GM18858 (cell line): ENCODE results near the gene CCL2.

Experiments used
- ATAC-seq: cut with Tn5 transposase; IDR thresholded peaks from one replicate; pipeline ENCODE4 v1.9.1; 2021; ENCODE audit not compliant: unreplicated experiment

Gene CCL2

GRCh38 chr17:34261568-34262337 is 6.7 kb downstream of the CCL2 start:
- ATAC-seq = no peak

- no peak for ATAC-seq
These were observed 10.6 kb downstream of the CCL2 start for GRCh38 chr17:34265711-34266110.

DNA sequence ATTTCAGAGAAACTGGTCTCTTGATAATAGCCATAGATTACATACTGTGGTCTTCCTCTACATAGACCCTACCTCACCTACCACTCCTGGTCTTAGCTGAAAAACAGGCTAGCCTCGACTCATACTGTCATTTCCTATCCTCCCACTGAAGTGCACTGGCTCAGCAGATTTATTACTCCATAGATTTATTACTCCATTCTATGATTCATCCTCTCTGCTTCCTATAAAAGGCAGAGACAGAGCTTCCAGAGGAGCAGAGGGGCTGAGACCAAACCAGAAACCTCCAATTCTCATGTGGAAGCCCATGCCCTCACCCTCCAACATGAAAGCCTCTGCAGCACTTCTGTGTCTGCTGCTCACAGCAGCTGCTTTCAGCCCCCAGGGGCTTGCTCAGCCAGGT is 14.9 kb downstream of the CCL2 start, which contains the start of gene CCL7:
CCL7 (plus strand) TSS at position 253 of the 400 bp plus-strand sequence; CDS start at position 323, 70 bp downstream.
- no peak for ATAC-seq

- ATAC-seq = no peak
These were observed 20.8 kb downstream of the CCL2 start for GRCh38 chr17:34275881-34276280.

DNA sequence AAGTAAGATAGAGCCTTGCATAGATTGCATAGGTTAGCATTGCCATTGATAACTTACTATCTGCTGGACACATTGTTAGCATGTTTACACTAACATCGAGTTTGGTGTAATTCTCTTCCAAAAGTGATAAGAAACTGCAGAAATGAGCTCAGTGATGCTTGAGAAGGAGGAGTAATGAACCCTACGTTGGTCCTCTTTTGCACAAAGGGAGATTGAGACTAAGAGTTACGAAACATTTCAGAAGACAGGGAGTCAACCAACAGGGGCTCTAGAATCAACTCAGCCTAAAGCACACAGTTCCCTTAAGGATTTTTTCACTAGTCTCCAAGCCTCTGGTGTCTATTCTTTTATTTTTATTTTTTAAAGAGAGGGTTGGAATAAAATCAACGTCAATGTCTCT is 21.7 kb downstream of the CCL2 start:
- ATAC-seq = no peak

- ATAC-seq = no peak
These were observed 28.5 kb downstream of the CCL2 start for GRCh38 chr17:34283571-34283970.

DNA sequence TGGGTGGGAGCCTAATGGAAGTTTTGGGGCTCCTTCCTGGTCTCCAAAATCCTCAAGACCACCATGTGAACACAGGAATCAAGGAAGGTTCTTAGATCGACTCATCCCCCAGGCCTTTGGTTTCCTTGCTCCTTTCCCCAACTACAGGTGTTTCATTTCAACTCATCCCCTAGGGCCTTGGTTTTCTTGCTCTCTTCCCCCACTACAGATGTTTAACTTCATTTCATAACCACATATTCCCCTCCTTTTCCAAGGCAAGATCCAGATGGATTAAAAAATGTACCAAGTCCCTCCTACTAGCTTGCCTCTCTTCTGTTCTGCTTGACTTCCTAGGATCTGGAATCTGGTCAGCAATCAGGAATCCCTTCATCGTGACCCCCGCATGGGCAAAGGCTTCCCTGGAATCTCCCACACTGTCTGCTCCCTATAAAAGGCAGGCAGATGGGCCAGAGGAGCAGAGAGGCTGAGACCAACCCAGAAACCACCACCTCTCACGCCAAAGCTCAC is 30.3 kb downstream of the CCL2 start, which contains the start of gene CCL11:
CCL11 (plus strand) TSS at position 457 of the 507 bp plus-strand sequence. CDS start 67 bp downstream, outside the sequence.
- no peak for ATAC-seq

GRCh38 chr17:34287875-34288274 is 32.8 kb downstream of the CCL2 start:
- ATAC-seq = no peak

GRCh38 chr17:34290586-34290985 is 35.5 kb downstream of the CCL2 start:
- no peak for ATAC-seq

DNA sequence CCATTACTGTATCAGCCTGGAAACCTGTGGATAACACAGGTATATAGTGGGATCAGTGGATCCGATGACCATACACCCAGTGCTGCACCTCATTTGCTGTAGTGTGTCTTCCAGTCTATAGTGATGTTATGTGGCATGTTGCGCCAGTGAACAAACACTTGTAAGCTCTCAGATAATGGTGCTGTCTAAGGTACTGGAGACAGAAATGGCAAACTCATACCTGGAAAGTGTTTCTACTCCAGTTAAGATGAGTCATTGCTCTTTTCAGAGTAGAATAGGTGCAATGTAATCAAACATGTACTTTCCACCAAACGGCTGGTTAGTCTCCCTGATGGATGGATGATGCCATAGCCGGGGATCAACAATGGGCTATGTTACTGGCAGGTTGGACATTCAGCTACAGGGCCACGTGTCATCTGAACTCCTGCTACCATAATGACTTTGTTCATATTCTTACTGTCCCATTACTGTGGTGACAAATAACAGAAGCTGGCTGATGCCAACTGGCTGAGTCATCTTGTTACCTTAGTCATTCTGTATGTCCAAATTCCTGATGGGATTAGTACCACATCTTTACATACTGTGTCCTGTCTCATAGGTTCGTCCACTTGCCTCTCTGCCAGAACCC is 36.8 kb downstream of the CCL2 start:
- no peak for ATAC-seq

- ATAC-seq = no peak
These were observed 43.9 kb downstream of the CCL2 start for GRCh38 chr17:34299027-34299426.

DNA sequence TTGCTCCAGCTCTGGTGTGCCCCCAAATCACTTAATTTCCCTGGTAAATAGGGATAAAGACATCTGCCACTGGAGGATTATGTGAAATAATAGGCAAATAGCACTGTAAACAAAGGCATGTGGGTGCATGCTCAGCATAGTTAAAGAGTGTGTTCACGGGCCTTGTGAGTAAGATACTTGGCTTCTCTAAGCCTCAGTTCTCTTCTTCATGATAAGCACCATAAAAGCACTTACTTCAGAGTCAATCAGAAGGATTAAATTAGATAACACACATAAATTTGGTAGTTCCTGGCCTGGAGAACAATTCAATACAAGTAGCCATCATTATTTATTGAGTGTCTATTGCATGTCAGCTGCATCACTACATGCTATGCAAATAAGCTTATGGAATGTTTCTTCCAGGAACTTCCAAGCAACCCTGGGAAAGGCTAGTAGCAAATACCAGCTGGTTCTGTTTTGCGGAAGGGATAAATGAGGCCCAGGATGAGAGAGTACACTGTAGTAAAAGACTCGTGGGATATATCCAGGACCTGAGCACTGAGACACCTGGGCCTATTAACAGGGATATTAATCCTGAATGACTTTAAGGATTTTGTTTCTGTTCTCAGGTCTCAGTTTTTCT is 45.0 kb downstream of the CCL2 start:
- no peak for ATAC-seq

- ATAC-seq = no peak
These were observed 45.7 kb downstream of the CCL2 start for GRCh38 chr17:34300652-34301370.

DNA sequence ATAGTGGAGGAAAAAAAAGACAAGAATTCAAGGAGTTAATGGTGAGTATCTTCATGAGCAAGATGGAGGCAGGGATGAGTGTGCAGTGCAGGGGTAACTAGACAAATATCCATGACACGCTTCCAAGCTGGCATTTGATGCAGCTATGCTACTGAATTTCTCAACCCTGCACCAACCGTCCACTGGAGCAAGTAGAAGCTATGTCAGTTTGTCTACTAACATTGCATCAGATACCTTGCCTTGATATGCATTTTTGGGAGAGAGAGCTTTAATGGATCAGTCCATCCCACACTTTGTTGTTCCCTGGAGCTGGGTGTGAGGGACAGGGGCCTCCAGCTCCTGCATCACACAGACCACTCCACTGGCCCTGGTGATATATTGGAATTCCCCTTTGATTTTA is 46.9 kb downstream of the CCL2 start:
- no peak for ATAC-seq

DNA sequence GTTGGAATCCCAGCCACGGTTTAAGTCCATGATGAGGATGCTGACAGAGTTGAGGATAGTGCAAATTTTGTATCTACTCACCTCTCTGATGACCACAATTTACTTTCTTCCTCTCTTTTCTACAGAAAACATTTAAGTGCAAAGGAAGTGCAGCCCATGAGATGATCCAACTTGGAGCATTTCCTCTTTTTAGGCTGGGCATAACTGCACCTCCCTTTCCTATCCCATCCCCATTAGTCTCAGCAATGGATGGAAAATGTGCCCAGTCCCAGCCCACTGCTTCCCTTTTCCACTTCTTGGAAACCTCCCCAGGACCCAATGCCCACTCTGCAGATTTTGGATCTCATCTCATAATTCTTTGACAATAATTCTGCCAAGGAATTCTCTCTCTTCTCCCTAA is 47.6 kb downstream of the CCL2 start:
- ATAC-seq = no peak

- no peak for ATAC-seq
These were observed 48.5 kb downstream of the CCL2 start for GRCh38 chr17:34303606-34304005.

DNA sequence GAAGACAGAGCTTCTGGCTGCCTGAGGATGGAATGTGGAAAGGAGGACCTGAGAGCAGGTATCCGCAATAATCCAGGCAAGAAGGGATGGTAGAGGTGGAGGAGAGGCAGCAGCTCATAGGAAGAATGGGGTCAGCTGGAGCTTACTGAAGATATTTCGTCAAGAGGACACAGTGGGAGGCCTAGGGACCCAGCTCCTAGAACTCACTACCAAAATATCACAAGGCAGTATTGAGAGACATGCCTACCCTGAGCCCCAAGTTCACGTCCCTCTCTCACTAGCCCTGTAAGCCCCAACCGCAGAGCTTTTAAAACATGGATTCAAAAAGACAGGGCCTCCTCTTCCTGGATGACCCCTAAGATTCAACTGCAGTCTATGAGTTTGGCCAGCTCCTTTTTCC is 50.0 kb downstream of the CCL2 start:
- ATAC-seq = no peak

DNA sequence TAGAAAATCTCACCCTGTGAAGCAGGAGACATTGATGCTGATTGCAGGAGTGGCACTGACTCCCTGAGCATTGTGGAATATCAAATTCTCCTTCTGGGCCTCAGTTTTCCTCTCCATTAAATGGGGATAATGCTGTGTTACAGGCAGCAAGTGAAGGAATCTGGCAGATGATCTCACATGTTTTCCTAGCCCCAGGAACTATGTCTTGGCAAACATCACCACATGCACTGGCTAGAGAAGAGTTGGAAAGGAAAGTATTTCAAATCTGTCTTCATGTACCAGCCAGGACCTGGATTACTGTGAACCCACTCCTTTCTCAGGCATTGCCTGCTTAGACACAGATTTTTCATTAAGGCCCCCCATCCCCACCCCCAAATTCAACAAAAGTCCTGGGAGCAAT is 50.5 kb downstream of the CCL2 start:
- ATAC-seq = no peak

- no peak for ATAC-seq
These were observed 51.4 kb downstream of the CCL2 start for GRCh38 chr17:34306466-34306865.
